K562 (cell line): ENCODE data around the gene KLK10. TPM values are rescaled to one million over a fixed set of nuclear protein-coding genes. Genes with fewer than 3 reads are reported as not detected.

Experiments used
- ATAC-seq: fragments of 200-7000 bp; cut with Tn5 transposase; 3 replicates; pipeline ENCODE4 v1.9.1; 2020; ENCODE audit warnings: moderate library complexity
- BruUV-seq: library from RNA; stranded (reverse); fragments of 400-500 nt; replicated peaks from 2 replicates; lab custom pipeline; 2021; lab: Mats Ljungman, UMichigan
- CTCF ChIA-PET: fragments of 300-600 bp; formaldehyde crosslinking; extraction: SDS; loops from one replicate; lab custom pipeline; 2021; ENCODE audit warnings: low intra/inter-chr PET ratio; lab: Yijun Ruan, JAX
- POLR2A ChIA-PET: fragments of 300-600, 350-650 bp; sonication (Branson Sonifier 250); formaldehyde crosslinking; extraction: SDS; loops from one replicate; lab custom pipeline; 2021; ENCODE audit warnings: antibody characterized with exemption, inconsistent platforms; lab: Yijun Ruan, JAX
- DNase-seq, 4 experiments: peaks; one replicate each; pipeline versions ENCODE4 v3.0.0 to v3.0.0-alpha.2; 2011 to 2018; ENCODE audit warnings: low spot score in 3 of 4, mixed read lengths in 3 of 4; ENCODE audit errors: extremely low read depth in 1 of 4
- FAIRE-seq: peaks from 2 replicates; lab custom pipeline; 2011; peaks lifted over from hg19 to GRCh38; lab: Jason Lieb, UNC
- H2AFZ ChIP-seq: 2 replicates; pipeline ENCODE4 v1.6.0; 2011; ENCODE audit warnings: low read depth, low read length, control low read depth, inconsistent platforms
- H3K27ac ChIP-seq: fragments of 200-600 bp; 3 replicates; pipeline ENCODE4 v1.8.0; 2011; ENCODE audit warnings: low read depth, mild to moderate bottlenecking, control low read depth, inconsistent platforms, low read length, moderate library complexity, mixed read lengths; ENCODE audit errors: extremely low read depth
- H3K27me3 ChIP-seq, 2 experiments: fragments of 300-600 bp in 1 of 2; 2 replicates in 1 of 2; 3 replicates in 1 of 2; pipeline versions ENCODE4 v1.6.0 to v1.8.0; 2011; ENCODE audit warnings: inconsistent platforms in 2 of 2, low read length in 2 of 2, mild to moderate bottlenecking in 1 of 2, mixed read lengths in 1 of 2, moderate library complexity in 1 of 2; ENCODE audit not compliant: control insufficient read depth in 2 of 2, insufficient read depth in 2 of 2
- H3K36me3 ChIP-seq: fragments of 300-600 bp; 3 replicates; pipeline ENCODE4 v1.8.0; 2011; ENCODE audit warnings: mild to moderate bottlenecking, low read length, inconsistent platforms; ENCODE audit not compliant: control insufficient read depth, insufficient read depth
- H3K4me1 ChIP-seq, 2 experiments: fragments of 200-600 bp in 1 of 2; replicated peaks in 1 of 2; 2 replicates in 1 of 2; 3 replicates in 1 of 2; pipeline versions ENCODE4 v1.5.1 to v1.8.0; 2011; ENCODE audit warnings: inconsistent platforms in 2 of 2, low read length in 2 of 2, mild to moderate bottlenecking in 1 of 2, mixed read lengths in 1 of 2, moderate library complexity in 1 of 2; ENCODE audit not compliant: control insufficient read depth in 2 of 2, insufficient read depth in 2 of 2
- H3K4me2 ChIP-seq: 2 replicates; pipeline ENCODE4 v1.6.1; 2011; ENCODE audit warnings: low read length, control low read depth, inconsistent platforms, mixed read lengths; ENCODE audit not compliant: insufficient read depth
- H3K4me3 ChIP-seq: fragments of 200-600 bp; sonication (generic), shearing (Covaris generic); 2 replicates; pipeline ENCODE4 v1.5.1; 2016; ENCODE audit warnings: control low read depth, inconsistent platforms
- H3K79me2 ChIP-seq: fragments of 200-600 bp; 3 replicates; pipeline ENCODE4 v1.8.0; 2011; ENCODE audit warnings: low read length, inconsistent platforms; ENCODE audit not compliant: control insufficient read depth, insufficient read depth
- H3K9ac ChIP-seq, 2 experiments: 2 replicates each; pipeline versions ENCODE4 v1.6.0 to v1.6.1; 2011; ENCODE audit warnings: low read depth in 2 of 2, low read length in 2 of 2, control low read depth in 1 of 2, inconsistent platforms in 1 of 2, mild to moderate bottlenecking in 1 of 2, mixed read lengths in 1 of 2; ENCODE audit not compliant: insufficient read depth in 1 of 2
- H3K9me1 ChIP-seq: one replicate; pipeline ENCODE4 v1.6.0; 2011; ENCODE audit warnings: inconsistent platforms, mild to moderate bottlenecking, low read length, moderate library complexity; ENCODE audit not compliant: control insufficient read depth, insufficient read depth
- H3K9me3 ChIP-seq: replicated peaks from 2 replicates; pipeline ENCODE4 v1.5.1; 2011; ENCODE audit warnings: low read depth, low read length, inconsistent platforms; ENCODE audit not compliant: control insufficient read depth, insufficient read depth
- H4K20me1 ChIP-seq: replicated peaks from 2 replicates; pipeline ENCODE4 v1.6.1; 2011; ENCODE audit warnings: low read length, inconsistent platforms, mixed read lengths; ENCODE audit not compliant: control insufficient read depth, insufficient read depth
- BRD9 ChIP-seq: fragments of 450-650 bp; IDR thresholded peaks from 2 replicates; pipeline ENCODE4 v1.6.1; 2018; ENCODE audit warnings: low read depth; ENCODE audit not compliant: partially characterized antibody
- BRF1 ChIP-seq: IDR thresholded peaks from 3 replicates; pipeline ENCODE4 v1.6.1; 2011; ENCODE audit warnings: borderline replicate concordance, mild to moderate bottlenecking; ENCODE audit not compliant: insufficient read length; ENCODE audit errors: extremely low read depth
- GABPB1 ChIP-seq: sonication (generic); formaldehyde crosslinking; IDR thresholded peaks from 2 replicates; pipeline ENCODE4 v1.8.0; 2022; ENCODE audit warnings: mild to moderate bottlenecking, missing genetic modification reagents
- HDAC1 ChIP-seq, 2 experiments: fragments of 450-650 bp; IDR thresholded peaks; 2 replicates each; pipeline ENCODE4 v1.6.1; 2016 to 2017; ENCODE audit warnings: inconsistent platforms in 1 of 2, mild to moderate bottlenecking in 1 of 2, moderate library complexity in 1 of 2
- RBM17 ChIP-seq: fragments of 200-400 bp; formaldehyde crosslinking; IDR thresholded peaks from 2 replicates; pipeline ENCODE4 v1.6.1; 2017; ENCODE audit warnings: low read depth, mild to moderate bottlenecking, low read length, borderline replicate concordance
- SMARCA5 ChIP-seq: fragments of 450-650 bp; IDR thresholded peaks from 2 replicates; pipeline ENCODE4 v1.6.1; 2016
- ZNF41 ChIP-seq: fragments of 250-450 bp; sonication (Bioruptor Pico); conservative IDR thresholded peaks from 2 replicates; pipeline ENCODE4 v1.4.0; 2020; ENCODE audit warnings: mild to moderate bottlenecking
- ZNF436 ChIP-seq: fragments of 250-450, 450-650 bp; sonication (Bioruptor Pico); formaldehyde crosslinking; IDR thresholded peaks from 2 replicates; pipeline ENCODE4 v1.7.0; 2020; ENCODE audit warnings: mild to moderate bottlenecking
- WGBS: fragments of 100-300 bp; shearing (Covaris generic); methylation state at CpG from one replicate; pipeline ENCODE4 v1.1.6; 2016; ENCODE audit warnings: low coverage, mixed read lengths; ENCODE audit not compliant: insufficient coverage; ENCODE audit errors: missing lambda C conversion rate; 5-methylcytosine and 5-hydroxymethylcytosine counted together
- in situ Hi-C: fragments of 300-500 bp; cut with MboI; formaldehyde crosslinking; loops from 4 replicates; pipeline ENCODE4 v1.15.0; 2018; ENCODE audit warnings: inconsistent platforms, mixed read lengths
- intact Hi-C: fragments of 100-400 bp; cut with micrococcal nuclease; formaldehyde crosslinking; loops from 2 replicates; pipeline ENCODE4 v1.14.2; 2022
- polyA plus RNA-seq, 8 experiments: library from polyadenylated mRNA; depleted of rRNA in 4 of 8; stranded (reverse) in 5 of 8; unstranded in 3 of 8; fragments of >200 nt; fragmentation: Nextera tagmentation in 2 of 8; fragmentation: Illumina TruSeq in 1 of 8; extraction: Ambion mirVana in 2 of 8; extraction: Trizol in 1 of 8; gene quantifications; 2 replicates each; pipeline versions ENCODE4 v1.2.1 to v1.2.3, GENCODE V29; 2011 to 2014; ENCODE audit warnings: inconsistent platforms in 1 of 8, missing spikeins in 1 of 8
- total RNA-seq, 7 experiments: library from RNA; depleted of rRNA in 6 of 7; stranded (reverse); fragments of >200 nt in 6 of 7; fragmentation: Illumina TruSeq in 2 of 7; extraction: Trizol in 2 of 7; gene quantifications; 2 replicates each; pipeline versions ENCODE4 v1.2.1 to v1.2.3, GENCODE V29; 2011 to 2021; ENCODE audit warnings: low replicate concordance in 1 of 7
- TF ChIP-seq, protein P1 (sequence below): fragments of 450-650 bp; conservative IDR thresholded peaks from 2 replicates; pipeline ENCODE4 v1.6.1; 2016; ENCODE audit warnings: missing genetic modification characterization, low read depth, mild to moderate bottlenecking, missing compliant biosample characterization, moderate library complexity

KLK10 gene
- total and polyA plus RNA-seq, 9 of the 15 experiments (the other 6 are each of a cell fraction or from before 2014, with no cell fraction given): 0.11 TPM; not detected in 8

DNA sequence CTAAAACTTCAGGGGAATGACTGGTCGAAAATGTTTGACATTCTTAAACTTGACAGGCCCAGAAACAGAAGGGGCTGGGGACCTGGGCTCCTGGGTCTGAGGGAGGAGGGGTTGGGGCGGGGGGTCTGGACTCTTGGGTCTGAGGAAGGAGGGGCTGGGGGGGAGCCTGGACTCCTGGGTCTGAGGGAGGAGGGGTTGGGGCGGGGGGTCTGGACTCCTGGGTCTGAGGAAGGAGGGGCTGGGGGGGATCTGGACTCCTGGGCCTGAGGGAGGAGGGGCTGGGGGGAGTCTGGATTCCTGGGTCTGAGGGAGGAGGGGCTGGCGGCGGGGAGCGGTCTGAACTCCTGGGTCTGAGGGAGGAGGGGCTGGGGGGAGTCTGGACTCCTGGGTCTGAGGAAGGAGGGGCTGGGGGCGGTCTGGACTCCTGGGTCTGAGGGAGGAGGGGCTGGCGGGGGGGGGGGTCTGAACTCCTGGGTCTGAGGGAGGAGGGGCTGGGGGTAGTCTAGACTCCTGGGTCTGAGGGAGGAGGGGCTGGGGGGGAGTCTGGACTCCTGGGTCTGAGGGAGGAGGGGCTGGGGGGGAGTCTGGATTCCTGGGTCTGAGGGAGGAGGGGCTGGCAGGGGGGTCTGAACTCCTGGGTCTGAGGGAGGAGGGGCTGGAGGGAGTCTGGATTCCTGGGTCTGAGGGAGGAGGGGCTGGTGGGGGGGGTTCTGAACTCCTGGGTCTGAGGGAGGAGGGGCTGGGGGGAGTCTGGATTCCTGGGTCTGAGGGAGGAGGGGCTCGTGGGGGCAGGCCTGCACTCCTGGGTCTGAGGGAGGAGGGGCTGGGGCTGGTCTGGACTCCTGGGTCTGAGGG lies 44.6 kb downstream of the KLK10 start:
- TF ChIP-seq SMARCA5 (no peak), BRD9 (no peak), GABPB1 (CRISPR knock-in tag) (no peak), ZNF436 (CRISPR knock-in tag) (no peak), HDAC1 (IDR thresholded peaks at IDR 0.05) (no peak), ZNF41 (no peak), BRF1 (no peak), RBM17 (no peak)
- TF ChIP-seq, protein P1, sequence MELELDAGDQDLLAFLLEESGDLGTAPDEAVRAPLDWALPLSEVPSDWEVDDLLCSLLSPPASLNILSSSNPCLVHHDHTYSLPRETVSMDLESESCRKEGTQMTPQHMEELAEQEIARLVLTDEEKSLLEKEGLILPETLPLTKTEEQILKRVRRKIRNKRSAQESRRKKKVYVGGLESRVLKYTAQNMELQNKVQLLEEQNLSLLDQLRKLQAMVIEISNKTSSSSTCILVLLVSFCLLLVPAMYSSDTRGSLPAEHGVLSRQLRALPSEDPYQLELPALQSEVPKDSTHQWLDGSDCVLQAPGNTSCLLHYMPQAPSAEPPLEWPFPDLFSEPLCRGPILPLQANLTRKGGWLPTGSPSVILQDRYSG (tag): no peak
- Histone ChIP-seq H3K4me1 (no peaks in the 10 kb centered on the region; a peak in 1 of 5 replicates), H3K27me3 (peaks cover 7 to 24% of the 10 kb centered on the region in 2 experiments; a peak in 4 of 5 replicates), H3K9ac (no peak overlapping the region), H4K20me1 (no peaks in the 10 kb centered on the region), H3K9me3 (no peaks in the 10 kb centered on the region), H2AFZ (no peak overlapping the region), H3K9me1 (no peaks in the 10 kb centered on the region), H3K4me3 (no peak overlapping the region), H3K36me3 (no peaks in the 10 kb centered on the region), H3K79me2 (no peaks in the 10 kb centered on the region), H3K27ac (no peak overlapping the region), H3K4me2 (no peak overlapping the region)
- ATAC-seq: no peak
- no peak for DNase-seq
- POLR2A ChIA-PET: no interaction called here
- WGBS: 0% methylated on average over 1 of the region's 9 CpGs
- CTCF ChIA-PET: no interaction called here
- FAIRE-seq: no peak
- BruUV-seq: no TSS peak
- in situ Hi-C loops: no loop called here
- intact Hi-C loops: no loop called here
